CD1c-positive myeloid dendritic cell (primary cell): ENCODE measurements around the gene NYAP1.
"Not testable (repeated sequence)": the region's sequence is repeated elsewhere in the genome, so short reads cannot be mapped to it uniquely, and the experiment has no call there.

Experiments used
- DNase-seq: peaks from one replicate; pipeline ENCODE4 v3.0.0-alpha.2; 2016; ENCODE audit errors: extremely low spot score

Gene NYAP1

GRCh38 chr7:100483722-100484672, at the start of gene NYAP1:
NYAP1 (plus strand) TSS chr7:100483927; CDS start chr7:100485312, 1,385 bp downstream.
- DNase-seq: no peak

GRCh38 chr7:100434297-100435144, 49.2 kb upstream of the NYAP1 start:
- DNase-seq: no peak

GRCh38 chr7:100435401-100436304, 48.1 kb upstream of the NYAP1 start:
- DNase-seq: peak; percentile 31

GRCh38 chr7:100437150-100438100, 46.3 kb upstream of the NYAP1 start:
- DNase-seq: no peak

- DNase-seq: no peak
Measured at GRCh38 chr7:100438172-100438571, 45.6 kb upstream of the NYAP1 start.

GRCh38 chr7:100438731-100439130, 45.0 kb upstream of the NYAP1 start:
- not testable (repeated sequence) for DNase-seq

GRCh38 chr7:100439244-100439643, 44.5 kb upstream of the NYAP1 start:
- DNase-seq: not testable (repeated sequence)

GRCh38 chr7:100441641-100442535, 41.8 kb upstream of the NYAP1 start:
- no peak for DNase-seq

GRCh38 chr7:100443096-100443840, 40.5 kb upstream of the NYAP1 start:
- no peak for DNase-seq

- peak; percentile 79 for DNase-seq
Measured at GRCh38 chr7:100444311-100445278, 39.1 kb upstream of the NYAP1 start.

GRCh38 chr7:100446040-100446439, 37.7 kb upstream of the NYAP1 start:
- DNase-seq: no peak

- DNase-seq: not testable (repeated sequence)
Measured at GRCh38 chr7:100447363-100447762, 36.4 kb upstream of the NYAP1 start.

GRCh38 chr7:100449190-100449795, 34.4 kb upstream of the NYAP1 start:
- no peak for DNase-seq

GRCh38 chr7:100452513-100452912, 31.2 kb upstream of the NYAP1 start:
- no peak for DNase-seq

GRCh38 chr7:100453854-100454253, 29.9 kb upstream of the NYAP1 start:
- DNase-seq: not testable (repeated sequence)

GRCh38 chr7:100455206-100455605, 28.5 kb upstream of the NYAP1 start:
- DNase-seq: no peak

- no peak for DNase-seq
Measured at GRCh38 chr7:100456562-100456961, 27.2 kb upstream of the NYAP1 start.
